SK-N-SH (cell line): ENCODE results near the gene ATP2B1.

Experiments
- GABPA ChIP-seq: IDR thresholded peaks from 2 replicates; pipeline ENCODE4 v1.4.0; 2012; ENCODE audit warnings: low read depth, mild to moderate bottlenecking
- SIN3A ChIP-seq: IDR thresholded peaks from 2 replicates; pipeline ENCODE4 v1.6.1; 2012; ENCODE audit warnings: low read depth, mild to moderate bottlenecking, low read length, moderate library complexity, borderline replicate concordance
- SMC3 ChIP-seq: IDR thresholded peaks from 2 replicates; pipeline ENCODE4 v1.6.1; 2012; ENCODE audit warnings: low read depth, low read length, improper control_type of control experiment
- TF ChIP-seq, protein P1 (sequence below): IDR thresholded peaks from 2 replicates; pipeline ENCODE4 v1.6.1; 2012; ENCODE audit warnings: mild to moderate bottlenecking, low read depth, low read length, moderate library complexity
- TF ChIP-seq, protein P2 (sequence below): fragments of 200-600 bp; sonication (generic); IDR thresholded peaks from 2 replicates; pipeline ENCODE4 v1.6.1; 2017; ENCODE audit warnings: antibody characterized with exemption, mild to moderate bottlenecking, moderate library complexity

DNA sequence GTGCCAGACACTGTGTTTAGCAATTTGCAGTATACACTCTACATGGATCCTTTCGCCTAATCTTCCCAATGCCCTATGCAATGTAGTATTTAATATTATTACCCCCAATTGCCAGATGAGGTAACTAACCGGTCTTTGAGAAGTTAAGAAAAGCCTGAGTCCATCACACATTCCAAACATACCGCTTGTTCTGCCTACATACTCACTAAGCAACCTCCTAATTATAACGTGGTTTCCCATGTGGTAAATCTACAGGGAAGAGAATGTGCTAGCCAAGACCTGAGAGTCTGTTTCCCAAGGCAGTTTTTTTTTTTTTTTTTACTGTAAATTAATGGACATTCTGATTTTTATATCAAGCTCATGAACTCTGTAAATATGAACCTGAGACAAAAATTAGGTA lies 37.2 kb downstream of the ATP2B1 start:
- TF ChIP-seq, protein P1, sequence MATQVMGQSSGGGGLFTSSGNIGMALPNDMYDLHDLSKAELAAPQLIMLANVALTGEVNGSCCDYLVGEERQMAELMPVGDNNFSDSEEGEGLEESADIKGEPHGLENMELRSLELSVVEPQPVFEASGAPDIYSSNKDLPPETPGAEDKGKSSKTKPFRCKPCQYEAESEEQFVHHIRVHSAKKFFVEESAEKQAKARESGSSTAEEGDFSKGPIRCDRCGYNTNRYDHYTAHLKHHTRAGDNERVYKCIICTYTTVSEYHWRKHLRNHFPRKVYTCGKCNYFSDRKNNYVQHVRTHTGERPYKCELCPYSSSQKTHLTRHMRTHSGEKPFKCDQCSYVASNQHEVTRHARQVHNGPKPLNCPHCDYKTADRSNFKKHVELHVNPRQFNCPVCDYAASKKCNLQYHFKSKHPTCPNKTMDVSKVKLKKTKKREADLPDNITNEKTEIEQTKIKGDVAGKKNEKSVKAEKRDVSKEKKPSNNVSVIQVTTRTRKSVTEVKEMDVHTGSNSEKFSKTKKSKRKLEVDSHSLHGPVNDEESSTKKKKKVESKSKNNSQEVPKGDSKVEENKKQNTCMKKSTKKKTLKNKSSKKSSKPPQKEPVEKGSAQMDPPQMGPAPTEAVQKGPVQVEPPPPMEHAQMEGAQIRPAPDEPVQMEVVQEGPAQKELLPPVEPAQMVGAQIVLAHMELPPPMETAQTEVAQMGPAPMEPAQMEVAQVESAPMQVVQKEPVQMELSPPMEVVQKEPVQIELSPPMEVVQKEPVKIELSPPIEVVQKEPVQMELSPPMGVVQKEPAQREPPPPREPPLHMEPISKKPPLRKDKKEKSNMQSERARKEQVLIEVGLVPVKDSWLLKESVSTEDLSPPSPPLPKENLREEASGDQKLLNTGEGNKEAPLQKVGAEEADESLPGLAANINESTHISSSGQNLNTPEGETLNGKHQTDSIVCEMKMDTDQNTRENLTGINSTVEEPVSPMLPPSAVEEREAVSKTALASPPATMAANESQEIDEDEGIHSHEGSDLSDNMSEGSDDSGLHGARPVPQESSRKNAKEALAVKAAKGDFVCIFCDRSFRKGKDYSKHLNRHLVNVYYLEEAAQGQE: no peak
- TF ChIP-seq, protein P2, sequence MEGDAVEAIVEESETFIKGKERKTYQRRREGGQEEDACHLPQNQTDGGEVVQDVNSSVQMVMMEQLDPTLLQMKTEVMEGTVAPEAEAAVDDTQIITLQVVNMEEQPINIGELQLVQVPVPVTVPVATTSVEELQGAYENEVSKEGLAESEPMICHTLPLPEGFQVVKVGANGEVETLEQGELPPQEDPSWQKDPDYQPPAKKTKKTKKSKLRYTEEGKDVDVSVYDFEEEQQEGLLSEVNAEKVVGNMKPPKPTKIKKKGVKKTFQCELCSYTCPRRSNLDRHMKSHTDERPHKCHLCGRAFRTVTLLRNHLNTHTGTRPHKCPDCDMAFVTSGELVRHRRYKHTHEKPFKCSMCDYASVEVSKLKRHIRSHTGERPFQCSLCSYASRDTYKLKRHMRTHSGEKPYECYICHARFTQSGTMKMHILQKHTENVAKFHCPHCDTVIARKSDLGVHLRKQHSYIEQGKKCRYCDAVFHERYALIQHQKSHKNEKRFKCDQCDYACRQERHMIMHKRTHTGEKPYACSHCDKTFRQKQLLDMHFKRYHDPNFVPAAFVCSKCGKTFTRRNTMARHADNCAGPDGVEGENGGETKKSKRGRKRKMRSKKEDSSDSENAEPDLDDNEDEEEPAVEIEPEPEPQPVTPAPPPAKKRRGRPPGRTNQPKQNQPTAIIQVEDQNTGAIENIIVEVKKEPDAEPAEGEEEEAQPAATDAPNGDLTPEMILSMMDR: no peak
- TF ChIP-seq SMC3 (no peak), GABPA (no peak), SIN3A (no peak)
